MM.1S (cell line): ENCODE results near the gene CCDC146.

Source experiments
- CTCF ChIP-seq: fragments of 300-600 bp; sonication (generic); IDR thresholded peaks from 2 replicates; pipeline ENCODE4 v1.5.1; 2016; ENCODE audit warnings: antibody characterized with exemption, low read length, mixed read lengths
- EZH2 ChIP-seq: fragments of 300-600 bp; sonication (generic); optimal IDR thresholded peaks from 2 replicates; pipeline ENCODE3; 2017; ENCODE audit warnings: low read depth, mild to moderate bottlenecking, antibody characterized with exemption, low read length, mixed read lengths
- EZH2phosphoT487 ChIP-seq: fragments of 300-600 bp; sonication (generic); IDR thresholded peaks from 2 replicates; pipeline ENCODE4 v1.6.1; 2018; ENCODE audit warnings: antibody characterized with exemption, low read length

GRCh38 chr7:77242068-77242467, 119.7 kb downstream of the CCDC146 start:
- TF ChIP-seq CTCF (no peak), EZH2 (no peak), EZH2phosphoT487 (no peak)
